Upper lobe of right lung (tissue), 1 donor: ENCODE data around the gene USP17L21. TPM values are rescaled to one million over a fixed set of nuclear protein-coding genes. Genes with fewer than 3 reads are reported as not detected.
"Not testable (repeated sequence)": the region's sequence is repeated elsewhere in the genome, so short reads cannot be mapped to it uniquely, and the experiment has no call there.

Experiments
- ATAC-seq: fragments of 200-7000 bp; cut with Tn5 transposase; one replicate; pipeline ENCODE4 v1.9.1; 2020; ENCODE audit warnings: mild to moderate bottlenecking, moderate library complexity
- DNase-seq: peaks from one replicate; pipeline ENCODE4 v3.0.0-alpha.2; 2020
- H3K27ac ChIP-seq: fragments of 200-600 bp; one replicate; pipeline ENCODE4 v1.8.0; 2022
- H3K27me3 ChIP-seq: fragments of 200-600 bp; one replicate; pipeline ENCODE4 v1.8.0; 2022; ENCODE audit warnings: mild to moderate bottlenecking
- H3K36me3 ChIP-seq: fragments of 200-600 bp; one replicate; pipeline ENCODE4 v1.8.0; 2022
- H3K4me1 ChIP-seq: fragments of 200-600 bp; one replicate; pipeline ENCODE4 v1.8.0; 2022
- H3K4me3 ChIP-seq: fragments of 200-600 bp; one replicate; pipeline ENCODE4 v1.8.0; 2022; ENCODE audit warnings: mild to moderate bottlenecking
- H3K9me3 ChIP-seq: fragments of 200-600 bp; one replicate; pipeline ENCODE4 v1.8.0; 2022
- intact Hi-C: fragments of 100-400 bp; cut with DNase I; formaldehyde crosslinking; loops from one replicate; pipeline ENCODE4 v1.11.0; 2022
- long read RNA-seq: library from polyadenylated mRNA; unstranded; transcript quantifications from one replicate; pipeline ENCODE4 v2.0.0, GENCODE V29; 2021
- total RNA-seq: library from RNA; stranded (reverse); fragmentation: NEBNext Ultra II Directional; extraction: Animal tissue kit (Norgen Biotek cat#: 25700); gene quantifications from one replicate; pipeline ENCODE4 v1.2.1, GENCODE V29; 2021
- donor health status: DM: no; HTN: yes; CAD: no; lungs with severe emphysema.

USP17L21 gene
- total RNA-seq: not detected
- long read RNA-seq: 0 reads

GRCh38 chr4:9262572-9262971 lies at the start of gene USP17L21:
Gene USP17L21, plus strand, starts transcription at chr4:9262872. Its CDS starts 0 bp downstream, at chr4:9262872.
- not testable (repeated sequence) for H3K27ac ChIP-seq, ATAC-seq

GRCh38 chr4:9214701-9215100 lies 48.0 kb upstream of the USP17L21 start:
- DNase-seq: peak; percentile 18
- intact Hi-C loops: not testable (repeated sequence)

More at GRCh38 chr4:9262572-9262971, at the start of gene USP17L21:
- H3K4me1 ChIP-seq, H3K4me3 ChIP-seq, H3K27me3 ChIP-seq, H3K36me3 ChIP-seq, DNase-seq, H3K9me3 ChIP-seq, intact Hi-C loops: not testable (repeated sequence)

GRCh38 chr4:9215105-9215504 lies 47.6 kb upstream of the USP17L21 start, which contains the start of gene USP17L11:
Gene USP17L11, plus strand, starts transcription at chr4:9215405. Its CDS starts 0 bp downstream, at chr4:9215405.
- H3K27me3 ChIP-seq, H3K36me3 ChIP-seq, H3K4me3 ChIP-seq, H3K9me3 ChIP-seq, H3K4me1 ChIP-seq, H3K27ac ChIP-seq, ATAC-seq, DNase-seq, intact Hi-C loops: not testable (repeated sequence)

More at GRCh38 chr4:9214701-9215100, 48.0 kb upstream of the USP17L21 start:
- not testable (repeated sequence) for H3K27me3 ChIP-seq, H3K4me3 ChIP-seq, H3K9me3 ChIP-seq, H3K27ac ChIP-seq, ATAC-seq, H3K4me1 ChIP-seq, H3K36me3 ChIP-seq

- DNase-seq, H3K4me3 ChIP-seq, intact Hi-C loops: not testable (repeated sequence)
These were observed 42.8 kb upstream of the USP17L21 start, which contains the start of gene USP17L12 for GRCh38 chr4:9219852-9220251. Gene USP17L12, plus strand, starts transcription at chr4:9220152. Its CDS starts 0 bp downstream, at chr4:9220152.

GRCh38 chr4:9224596-9224995 lies 38.1 kb upstream of the USP17L21 start, which contains the start of gene USP17L13:
Gene USP17L13, plus strand, starts transcription at chr4:9224896. Its CDS starts 0 bp downstream, at chr4:9224896.
- H3K36me3 ChIP-seq, intact Hi-C loops, H3K4me3 ChIP-seq, H3K9me3 ChIP-seq, H3K27me3 ChIP-seq, H3K4me1 ChIP-seq, DNase-seq, ATAC-seq, H3K27ac ChIP-seq: not testable (repeated sequence)

More at GRCh38 chr4:9219852-9220251, 42.8 kb upstream of the USP17L21 start, which contains the start of gene USP17L12:
- not testable (repeated sequence) for H3K4me1 ChIP-seq, H3K9me3 ChIP-seq, ATAC-seq, H3K36me3 ChIP-seq, H3K27me3 ChIP-seq, H3K27ac ChIP-seq

GRCh38 chr4:9230249-9230648 lies 32.4 kb upstream of the USP17L21 start:
- ATAC-seq, H3K27me3 ChIP-seq, H3K4me3 ChIP-seq, H3K36me3 ChIP-seq, H3K9me3 ChIP-seq, H3K27ac ChIP-seq, H3K4me1 ChIP-seq, intact Hi-C loops: not testable (repeated sequence)
- peak; percentile 7 for DNase-seq

- H3K4me1 ChIP-seq, H3K27ac ChIP-seq, intact Hi-C loops, DNase-seq, H3K36me3 ChIP-seq, H3K4me3 ChIP-seq, H3K27me3 ChIP-seq, H3K9me3 ChIP-seq, ATAC-seq: not testable (repeated sequence)
These were observed 28.6 kb upstream of the USP17L21 start, which contains the start of gene USP17L15 for GRCh38 chr4:9234085-9234484. Gene USP17L15, plus strand, starts transcription at chr4:9234385. Its CDS starts 0 bp downstream, at chr4:9234385.

GRCh38 chr4:9238461-9238860 lies 24.2 kb upstream of the USP17L21 start:
- peak; percentile 38 for DNase-seq
- H3K36me3 ChIP-seq, ATAC-seq, H3K4me3 ChIP-seq, H3K27ac ChIP-seq, intact Hi-C loops, H3K9me3 ChIP-seq, H3K27me3 ChIP-seq, H3K4me1 ChIP-seq: not testable (repeated sequence)

GRCh38 chr4:9243579-9243978 lies 19.1 kb upstream of the USP17L21 start, which contains the start of gene USP17L17:
Gene USP17L17, plus strand, starts transcription at chr4:9243879. Its CDS starts 0 bp downstream, at chr4:9243879.
- DNase-seq, H3K4me3 ChIP-seq, H3K4me1 ChIP-seq, H3K27me3 ChIP-seq, intact Hi-C loops, H3K36me3 ChIP-seq, H3K9me3 ChIP-seq, ATAC-seq, H3K27ac ChIP-seq: not testable (repeated sequence)

GRCh38 chr4:9247953-9248680 lies 14.6 kb upstream of the USP17L21 start, which contains the start of gene USP17L18:
Gene USP17L18, plus strand, starts transcription at chr4:9248630. Its CDS starts 0 bp downstream, at chr4:9248630.
- H3K27me3 ChIP-seq, intact Hi-C loops, H3K9me3 ChIP-seq, H3K36me3 ChIP-seq, H3K4me3 ChIP-seq, H3K4me1 ChIP-seq, ATAC-seq, H3K27ac ChIP-seq: not testable (repeated sequence)
- peak; percentile 4 for DNase-seq

GRCh38 chr4:9253078-9253477 lies 9.6 kb upstream of the USP17L21 start, which contains the start of gene USP17L19:
Gene USP17L19, plus strand, starts transcription at chr4:9253378. Its CDS starts 0 bp downstream, at chr4:9253378.
- ATAC-seq, H3K27me3 ChIP-seq, H3K27ac ChIP-seq, DNase-seq, H3K9me3 ChIP-seq, H3K4me3 ChIP-seq, intact Hi-C loops, H3K36me3 ChIP-seq, H3K4me1 ChIP-seq: not testable (repeated sequence)

GRCh38 chr4:9257824-9258223 lies 4.8 kb upstream of the USP17L21 start, which contains the start of gene USP17L20:
Gene USP17L20, plus strand, starts transcription at chr4:9258124. Its CDS starts 0 bp downstream, at chr4:9258124.
- H3K27me3 ChIP-seq, DNase-seq, H3K27ac ChIP-seq, H3K4me3 ChIP-seq, H3K36me3 ChIP-seq, ATAC-seq, H3K4me1 ChIP-seq, H3K9me3 ChIP-seq, intact Hi-C loops: not testable (repeated sequence)

GRCh38 chr4:9267319-9267718 lies 4.6 kb downstream of the USP17L21 start, which contains the start of gene USP17L22:
Gene USP17L22, plus strand, starts transcription at chr4:9267619. Its CDS starts 0 bp downstream, at chr4:9267619.
- H3K9me3 ChIP-seq, H3K4me3 ChIP-seq, ATAC-seq, intact Hi-C loops, H3K4me1 ChIP-seq, DNase-seq, H3K27me3 ChIP-seq, H3K27ac ChIP-seq, H3K36me3 ChIP-seq: not testable (repeated sequence)

- H3K4me1 ChIP-seq, H3K4me3 ChIP-seq, H3K36me3 ChIP-seq, H3K9me3 ChIP-seq, intact Hi-C loops, H3K27me3 ChIP-seq, ATAC-seq, H3K27ac ChIP-seq: not testable (repeated sequence)
- peak; percentile 76 for DNase-seq
These were observed 9.0 kb downstream of the USP17L21 start for GRCh38 chr4:9271719-9272118.
